Activated T-cell treated with anti-CD3 and anti-CD28 coated beads for 4 hours (primary cell): ENCODE measurements around the gene PGAM5.
"Not testable (repeated sequence)": the region's sequence is repeated elsewhere in the genome, so short reads cannot be mapped to it uniquely, and the experiment has no call there.

Experiments used
- DNase-seq: peaks from one replicate; pipeline ENCODE4 v3.0.0-alpha.2; 2020

Gene PGAM5

GRCh38 chr12:132690112-132690511, 20.5 kb upstream of the PGAM5 start:
- DNase-seq = no peak

GRCh38 chr12:132692030-132692429, 18.6 kb upstream of the PGAM5 start:
- not testable (repeated sequence) for DNase-seq

GRCh38 chr12:132694888-132695287, 15.8 kb upstream of the PGAM5 start:
- DNase-seq = not testable (repeated sequence)

DNA sequence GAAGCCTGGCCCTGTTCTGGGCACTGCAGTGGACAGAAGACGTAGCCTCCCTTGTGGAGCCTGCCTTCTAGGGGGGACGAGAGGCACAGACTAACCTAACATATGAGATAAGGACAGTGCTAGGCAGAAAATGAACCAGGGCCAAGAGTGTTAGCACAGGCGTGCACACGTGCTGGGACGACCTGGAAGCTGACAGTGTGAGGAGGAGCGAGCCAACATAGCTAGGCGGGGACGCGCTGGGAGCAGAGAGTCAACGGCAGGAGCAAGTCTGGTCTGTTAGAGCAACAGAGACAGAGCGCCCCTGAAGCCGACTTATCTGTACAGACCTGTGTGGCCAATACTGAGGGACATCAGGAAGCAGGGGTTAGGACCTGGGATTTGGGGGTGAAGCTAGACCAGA, 15.2 kb upstream of the PGAM5 start:
- DNase-seq = no peak

DNA sequence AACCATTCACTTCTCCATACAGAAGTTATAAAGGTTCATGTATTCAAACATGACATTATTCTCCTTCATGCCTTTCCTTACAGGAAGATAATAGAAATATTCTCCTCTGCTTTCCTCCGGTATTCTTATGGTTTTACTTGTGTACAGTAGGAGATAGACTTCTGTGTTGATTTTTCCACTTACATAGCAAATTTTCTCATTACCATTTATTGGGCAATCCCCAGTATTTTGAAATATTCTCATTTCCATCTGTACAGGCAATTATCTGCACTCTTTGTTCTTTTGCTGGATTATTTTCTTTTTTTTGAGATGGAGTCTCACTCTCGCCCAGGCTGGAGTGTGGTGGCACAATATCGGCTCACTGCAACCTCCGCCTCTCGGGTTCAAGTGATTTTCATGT, 12.3 kb upstream of the PGAM5 start:
- no peak for DNase-seq

DNA sequence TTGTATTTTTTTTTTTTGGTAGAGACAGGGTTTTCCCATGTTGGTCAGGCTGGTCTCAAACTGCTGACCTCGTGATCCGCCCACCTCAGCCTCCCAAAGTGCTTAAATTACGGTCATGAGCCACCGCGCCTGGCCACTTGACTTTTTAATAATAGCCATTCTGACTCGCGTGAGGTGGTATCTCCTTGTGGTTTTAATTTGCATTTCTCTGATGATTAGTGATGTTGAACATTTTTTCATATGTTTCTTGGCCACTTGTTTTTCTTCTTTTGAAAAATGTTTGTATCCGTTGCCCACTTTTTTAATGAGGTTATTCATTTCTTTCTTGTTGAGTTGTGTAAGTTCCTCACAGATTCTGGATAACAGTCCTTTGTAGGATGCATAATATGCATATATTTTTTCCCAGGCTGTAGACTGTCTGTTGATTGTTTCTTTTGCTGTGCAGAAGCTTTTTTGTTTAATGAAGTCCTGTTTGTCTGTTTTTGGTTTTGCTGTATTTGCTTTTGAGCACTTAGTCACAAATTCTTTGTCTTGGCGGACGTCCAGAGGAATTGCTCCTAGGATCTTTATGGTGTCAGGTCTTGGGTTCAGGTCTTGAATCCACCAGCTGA, 10.3 kb upstream of the PGAM5 start:
- no peak for DNase-seq

DNA sequence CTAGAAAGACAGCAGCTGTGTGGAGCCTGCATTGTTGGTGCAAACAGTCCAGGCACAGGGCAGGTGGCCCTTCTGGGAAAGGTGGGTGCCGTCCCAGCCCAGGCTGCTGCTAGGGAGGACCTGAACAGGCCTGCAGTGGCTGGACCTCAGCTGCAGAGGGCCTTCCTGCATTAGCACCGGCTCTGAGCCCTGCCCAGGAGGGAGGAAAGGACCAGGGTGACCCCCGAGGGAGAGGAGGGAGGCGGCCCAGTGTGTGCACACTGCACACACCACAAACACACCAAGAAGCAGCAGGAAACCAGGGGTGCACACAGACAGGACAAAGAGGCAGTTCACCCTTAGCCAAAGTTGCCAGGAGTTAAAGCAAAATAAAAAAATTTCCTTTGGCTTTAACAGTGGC, 8.0 kb upstream of the PGAM5 start:
- no peak for DNase-seq

- DNase-seq = no peak
Observed at GRCh38 chr12:132703641-132704040, 7.0 kb upstream of the PGAM5 start.

DNA sequence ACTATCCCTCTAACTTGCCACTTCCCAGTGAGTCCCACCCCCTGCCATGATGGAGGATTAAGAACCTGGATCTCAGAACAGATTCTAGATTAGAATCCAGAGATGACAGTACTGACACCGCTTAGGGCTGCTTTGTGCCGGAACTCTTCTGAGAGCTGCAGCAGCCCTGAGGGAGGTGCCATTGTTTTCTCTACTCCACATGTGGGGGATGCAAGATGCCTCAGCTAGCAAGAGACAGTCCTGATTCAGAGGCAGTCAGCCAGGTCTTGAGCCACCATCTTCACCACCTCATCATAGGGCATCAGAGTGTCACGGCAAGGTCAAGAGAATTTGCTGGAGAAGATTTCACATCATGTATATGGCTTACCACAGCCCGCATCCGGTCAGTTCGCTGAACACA, 3.4 kb upstream of the PGAM5 start:
- DNase-seq = no peak

- no peak for DNase-seq
Observed at GRCh38 chr12:132708150-132708549, 2.5 kb upstream of the PGAM5 start.

DNA sequence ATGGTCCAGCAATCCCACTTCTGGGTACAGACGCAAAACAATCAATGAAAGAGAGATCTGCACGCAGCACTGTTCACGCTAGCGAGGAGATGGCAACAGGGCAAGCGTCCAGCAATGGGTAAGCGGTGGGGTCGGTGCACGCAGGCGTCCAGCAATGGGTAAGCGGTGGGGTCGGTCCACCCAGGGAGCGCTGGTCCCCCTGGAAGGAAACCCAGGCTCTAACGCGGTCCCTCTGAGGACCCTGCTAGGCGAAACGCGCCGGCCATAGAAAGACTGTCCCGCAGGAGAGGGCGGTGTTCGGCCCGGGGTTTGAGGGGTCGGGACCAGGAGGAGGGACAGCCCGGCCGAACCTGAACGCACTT, 618 bp upstream of the PGAM5 start:
- no peak for DNase-seq

DNA sequence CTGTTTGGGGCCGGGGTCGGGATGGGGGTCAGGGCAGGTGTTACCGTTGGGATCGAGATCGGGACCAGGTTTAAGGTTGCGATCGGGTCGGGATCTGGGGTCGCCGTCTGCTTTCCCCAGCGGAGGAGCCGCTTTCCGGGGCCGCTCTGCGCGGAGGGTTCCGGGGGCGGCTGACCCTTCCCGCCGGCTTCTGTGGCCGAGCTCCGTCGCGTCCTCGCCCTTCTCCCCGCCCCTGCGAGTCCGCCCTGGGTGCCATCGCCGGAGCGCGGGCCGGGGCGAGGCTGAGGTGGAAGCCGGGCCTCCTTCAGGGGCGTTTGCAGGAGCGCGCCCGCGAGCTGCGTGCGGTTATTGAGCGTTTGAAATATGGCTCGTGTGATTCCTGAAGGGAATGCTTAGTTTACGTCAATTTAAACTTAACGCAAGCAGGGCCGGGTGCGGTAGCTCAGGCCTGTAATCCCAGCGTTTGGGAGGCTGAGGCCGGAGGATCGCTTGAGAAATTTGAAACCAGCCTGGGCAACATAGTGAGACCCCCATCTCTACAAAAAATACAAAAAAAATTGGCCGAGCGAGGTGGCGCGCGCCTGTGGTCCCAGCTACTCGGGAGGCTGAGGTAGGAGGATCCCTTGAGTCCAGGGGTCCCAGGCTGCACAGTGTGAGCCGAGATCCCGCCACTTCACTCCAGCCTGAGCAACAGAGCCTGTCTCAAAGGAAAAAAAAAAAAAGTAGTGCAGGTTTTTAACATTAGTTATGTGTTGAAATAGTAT, 620 bp downstream of the PGAM5 start:
- DNase-seq = peak; percentile 13

GRCh38 chr12:132713123-132713522, 2.5 kb downstream of the PGAM5 start:
- DNase-seq = no peak

DNA sequence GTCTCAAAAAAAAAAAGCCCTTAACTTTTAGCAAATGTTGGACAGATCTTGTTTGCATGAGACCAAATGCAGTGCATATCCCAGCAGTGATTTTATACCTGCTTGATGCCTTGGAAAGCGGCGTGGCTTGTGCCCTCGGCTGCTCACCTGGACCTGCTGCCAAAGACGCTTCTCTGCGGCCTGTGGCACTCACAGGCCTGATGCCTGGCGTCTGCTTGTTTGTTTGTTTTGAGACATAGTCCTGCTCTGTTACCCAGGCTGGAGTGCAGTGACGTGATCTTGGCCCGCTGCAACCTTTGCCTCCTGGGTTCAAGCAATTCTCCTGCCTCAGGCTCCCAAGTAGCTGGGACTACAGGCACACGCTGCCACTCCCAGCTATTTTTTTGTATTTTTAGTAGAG, 5.2 kb downstream of the PGAM5 start:
- DNase-seq = no peak

DNA sequence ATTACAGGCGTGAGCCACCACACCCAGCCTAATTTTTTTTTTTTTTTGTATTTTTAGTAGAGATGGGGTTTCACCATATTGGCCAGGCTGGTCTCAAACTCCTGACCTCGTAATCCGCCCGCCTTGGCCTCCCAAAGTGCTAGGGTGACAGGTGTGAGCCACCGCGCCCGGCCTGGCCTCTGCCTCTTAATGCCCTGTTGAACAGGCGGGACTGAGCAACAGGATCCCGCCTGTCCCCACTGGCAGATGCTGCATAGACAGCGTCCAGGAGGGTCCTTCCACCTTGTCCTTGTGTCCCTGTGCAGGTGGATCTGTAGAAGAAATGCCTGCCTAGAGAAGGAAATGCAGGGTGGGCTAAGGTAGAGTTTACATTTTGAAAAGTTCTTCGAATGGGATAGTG, 5.7 kb downstream of the PGAM5 start:
- DNase-seq = no peak

GRCh38 chr12:132717011-132717410, 6.4 kb downstream of the PGAM5 start:
- DNase-seq = no peak

DNA sequence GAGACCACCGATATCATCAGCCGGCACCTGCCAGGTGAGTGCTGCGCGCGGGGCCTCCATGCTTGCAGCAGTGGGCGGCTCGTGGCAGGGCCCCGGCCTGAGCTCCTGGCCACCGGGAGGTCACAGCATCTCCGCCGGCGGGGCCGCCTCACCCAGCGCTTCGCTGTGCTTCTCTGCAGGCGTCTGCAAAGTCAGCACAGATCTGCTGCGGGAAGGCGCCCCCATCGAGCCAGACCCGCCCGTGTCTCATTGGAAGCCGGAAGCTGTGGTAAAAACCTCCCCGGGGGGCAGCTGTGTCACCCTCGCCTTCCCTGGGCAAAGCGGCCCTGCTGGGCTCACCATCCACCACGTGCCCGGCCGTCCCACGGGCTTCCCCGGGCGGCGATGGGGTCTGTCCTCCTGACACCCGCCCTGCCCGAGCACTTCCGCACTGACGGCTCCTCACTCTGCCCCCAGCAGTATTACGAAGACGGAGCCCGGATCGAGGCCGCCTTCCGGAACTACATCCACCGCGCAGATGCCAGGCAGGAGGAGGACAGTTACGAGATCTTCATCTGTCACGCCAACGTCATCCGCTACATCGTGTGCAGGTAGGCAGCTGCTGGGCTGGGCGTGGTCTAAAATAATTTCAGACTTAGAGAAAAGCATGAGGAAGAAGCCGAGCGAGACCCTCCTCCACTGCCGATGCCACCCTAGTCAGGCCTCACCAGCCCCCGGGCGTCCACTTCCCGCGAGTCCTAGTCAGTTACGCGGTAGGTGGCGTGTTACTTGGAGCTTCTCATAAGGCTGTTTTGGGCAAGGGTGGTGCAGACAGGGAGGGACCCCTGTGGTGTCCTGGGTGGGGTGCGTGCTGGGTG, 7.1 kb downstream of the PGAM5 start:
- DNase-seq = no peak

GRCh38 chr12:132718644-132719043, 8.0 kb downstream of the PGAM5 start:
- DNase-seq = no peak

DNA sequence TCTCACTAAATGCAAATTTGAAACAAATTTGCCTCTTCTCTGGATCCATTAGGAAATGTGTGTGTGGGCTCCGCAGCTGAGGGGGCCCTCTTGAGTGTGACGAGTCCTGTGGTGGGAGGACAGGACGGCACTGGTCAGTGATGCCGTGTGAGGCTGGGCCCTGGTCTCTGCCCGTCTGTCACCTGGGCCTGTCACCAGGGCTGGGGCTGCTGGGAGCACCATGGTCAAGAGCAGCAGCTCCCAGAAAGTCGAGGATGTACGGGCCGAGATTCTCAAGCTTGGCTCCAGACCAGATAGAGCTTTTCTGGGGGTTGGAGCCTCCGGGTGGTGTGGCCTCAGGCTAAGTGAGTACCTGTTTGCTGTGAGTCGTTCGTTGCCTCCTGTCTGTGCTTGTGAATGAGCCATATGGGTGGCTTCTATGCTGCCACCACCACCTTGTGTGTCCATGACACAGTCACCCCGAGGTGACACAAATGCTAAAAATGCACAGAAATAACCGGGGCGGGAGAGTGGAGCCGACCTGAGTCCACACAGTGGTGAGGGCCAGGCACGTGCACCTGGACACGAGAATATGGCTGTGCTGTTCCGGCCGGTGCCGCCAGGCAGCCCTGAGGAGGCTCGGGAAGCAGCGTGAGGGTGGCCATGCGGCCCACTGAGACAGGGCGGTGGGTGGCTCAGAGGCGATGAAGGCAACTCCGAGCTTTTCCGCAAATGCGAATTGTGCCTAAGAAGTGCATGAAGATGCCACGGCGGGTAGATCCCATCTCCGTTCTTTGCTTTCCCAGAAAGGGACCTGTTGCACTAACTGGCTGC, 8.7 kb downstream of the PGAM5 start:
- DNase-seq = no peak

DNA sequence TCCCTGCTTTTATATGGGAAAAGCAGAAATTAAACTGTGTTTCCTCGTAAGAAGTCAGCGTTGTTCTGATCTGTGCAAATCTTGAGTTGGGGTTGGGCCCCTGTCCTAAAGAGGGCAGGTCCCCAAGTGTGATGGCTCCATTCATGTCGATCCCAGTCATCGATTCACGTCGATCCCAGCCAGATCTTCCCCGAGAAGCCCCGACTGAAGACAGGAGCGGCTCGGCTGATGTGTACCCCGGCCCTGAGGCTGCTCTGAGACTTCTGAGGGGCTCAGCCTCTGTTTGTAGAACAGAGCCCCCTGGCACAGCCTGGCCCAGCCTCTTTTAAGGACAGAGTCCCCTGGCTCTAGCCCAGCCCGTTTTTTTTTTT, 9.3 kb downstream of the PGAM5 start:
- no peak for DNase-seq

GRCh38 chr12:132720606-132721345, 10.1 kb downstream of the PGAM5 start:
- DNase-seq = no peak

DNA sequence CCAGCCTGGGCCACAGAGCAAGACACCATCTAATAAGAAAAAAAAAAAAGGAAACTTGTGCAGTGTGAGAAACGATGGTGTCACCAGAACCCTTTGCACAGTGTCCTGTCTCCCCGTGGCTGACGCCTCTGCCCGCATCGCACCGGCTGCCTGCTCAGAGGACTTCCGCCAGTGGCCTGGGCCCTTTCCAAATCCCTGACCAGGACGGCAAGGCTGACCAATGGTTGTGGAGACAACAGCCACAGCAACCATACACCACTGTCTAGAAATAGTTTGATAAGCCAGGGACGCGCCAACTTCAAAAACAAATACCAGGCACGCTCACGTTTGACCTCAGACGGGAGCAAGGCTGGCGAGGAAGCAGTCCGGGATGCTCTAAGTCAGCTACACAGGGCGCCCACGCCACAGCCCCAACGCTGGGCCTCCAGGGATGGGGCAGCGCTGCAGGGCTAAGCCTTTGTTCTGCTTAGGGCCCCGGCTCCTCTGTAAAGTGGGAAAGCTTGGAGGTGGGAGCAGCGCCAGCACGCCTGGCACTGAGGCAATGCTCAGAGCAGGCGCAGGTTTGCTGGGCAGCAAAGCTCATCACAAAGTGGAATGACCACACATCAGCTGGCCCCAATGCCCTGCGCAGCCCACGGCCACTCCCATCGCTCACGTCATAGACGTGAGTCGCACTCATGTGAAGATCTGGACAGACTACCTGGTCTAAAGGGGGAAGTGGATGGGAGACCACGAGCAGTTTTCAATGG, 12.5 kb downstream of the PGAM5 start:
- no peak for DNase-seq
